SH-SY5Y (cell line): ENCODE measurements around the gene SMYD1.

Source experiments
- GATA2 ChIP-seq: IDR thresholded peaks from 2 replicates; pipeline ENCODE4 v1.6.1; 2011; ENCODE audit warnings: mild to moderate bottlenecking, low read depth, low read length
- GATA3 ChIP-seq: IDR thresholded peaks from 2 replicates; pipeline ENCODE4 v1.6.1; 2011; ENCODE audit warnings: low read depth, mild to moderate bottlenecking, low read length, moderate library complexity

DNA sequence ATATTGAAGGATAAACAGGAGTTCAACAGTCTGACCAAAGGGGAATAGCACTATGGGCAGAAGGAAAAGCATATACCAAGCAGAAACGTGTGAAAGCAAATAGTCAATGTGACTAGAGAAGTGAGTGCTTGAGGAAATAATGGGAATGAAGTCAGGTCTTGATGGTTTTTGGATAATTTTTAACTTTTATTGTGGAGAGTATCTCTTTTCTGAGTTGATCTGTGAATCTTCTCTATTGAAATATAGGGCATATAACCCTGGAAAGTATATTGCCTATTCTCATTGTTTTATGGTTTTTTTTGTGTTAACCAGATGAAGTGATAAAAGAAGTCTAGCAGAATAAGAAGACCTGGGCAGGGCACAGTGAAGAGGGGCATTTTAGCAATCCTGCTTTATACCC is 76.6 kb downstream of the SMYD1 start:
- TF ChIP-seq GATA2 (no peak), GATA3 (no peak)
